ENCODE measurements around the gene SETBP1.

GRCh38 chr18:44697315-44697714 lies 16.6 kb downstream of the SETBP1 start:
- TF ChIP-seq TAF1 (IDR thresholded peaks at IDR 0.05; ENCODE audit: low read depth, low read length) (no peak), YY1 (IDR thresholded peaks at IDR 0.05; ENCODE audit: low read depth, low read length) (no peak), SRF (IDR thresholded peaks at IDR 0.05; ENCODE audit: low read depth, low read length) (no peak), CHD2 (IDR thresholded peaks at IDR 0.05; ENCODE audit: low read length) (no peak), CREB1 (IDR thresholded peaks at IDR 0.05) (no peak), CTCF (IDR thresholded peaks at IDR 0.05; ENCODE audit: control extremely low read depth in 1 of 3, insufficient read depth in 1 of 3, low read depth in 1 of 3, low read length in 3 of 3) (no peak)

Measured in H1 (cell line).